OCI-LY3 (cell line): ENCODE measurements around the gene CNTN5.

ENCODE experiments used
- EZH2phosphoT487 ChIP-seq: fragments of 200-600 bp; shearing (Covaris generic); IDR thresholded peaks from 2 replicates; pipeline ENCODE4 v1.6.1; 2018; ENCODE audit warnings: antibody characterized with exemption, mixed run types, low read depth
- TF ChIP-seq, protein P1 (sequence below): fragments of 200-600, 300-600 bp; sonication (generic); IDR thresholded peaks from 2 replicates; pipeline ENCODE4 v1.5.1; 2014; ENCODE audit warnings: antibody characterized with exemption, low read length, low read depth

DNA sequence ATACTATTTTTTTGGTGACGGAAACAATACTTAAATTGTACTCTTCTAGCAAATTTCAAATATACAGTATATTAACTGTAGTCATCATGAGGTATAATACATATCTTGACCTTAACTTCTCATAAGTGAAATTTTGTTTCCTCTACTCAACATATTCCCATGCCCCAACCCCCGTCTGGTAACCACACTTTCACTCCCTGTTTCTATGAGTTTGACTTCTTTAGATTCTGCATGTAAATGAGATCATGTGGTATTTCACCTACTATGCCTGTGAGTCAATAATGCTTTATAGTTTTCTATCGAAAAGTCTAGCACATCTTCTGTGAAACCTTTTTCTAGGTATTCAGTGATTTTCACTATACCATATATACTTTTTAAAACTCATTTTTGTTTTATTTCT lies 663.2 kb downstream of the CNTN5 start:
- TF ChIP-seq, protein P1, sequence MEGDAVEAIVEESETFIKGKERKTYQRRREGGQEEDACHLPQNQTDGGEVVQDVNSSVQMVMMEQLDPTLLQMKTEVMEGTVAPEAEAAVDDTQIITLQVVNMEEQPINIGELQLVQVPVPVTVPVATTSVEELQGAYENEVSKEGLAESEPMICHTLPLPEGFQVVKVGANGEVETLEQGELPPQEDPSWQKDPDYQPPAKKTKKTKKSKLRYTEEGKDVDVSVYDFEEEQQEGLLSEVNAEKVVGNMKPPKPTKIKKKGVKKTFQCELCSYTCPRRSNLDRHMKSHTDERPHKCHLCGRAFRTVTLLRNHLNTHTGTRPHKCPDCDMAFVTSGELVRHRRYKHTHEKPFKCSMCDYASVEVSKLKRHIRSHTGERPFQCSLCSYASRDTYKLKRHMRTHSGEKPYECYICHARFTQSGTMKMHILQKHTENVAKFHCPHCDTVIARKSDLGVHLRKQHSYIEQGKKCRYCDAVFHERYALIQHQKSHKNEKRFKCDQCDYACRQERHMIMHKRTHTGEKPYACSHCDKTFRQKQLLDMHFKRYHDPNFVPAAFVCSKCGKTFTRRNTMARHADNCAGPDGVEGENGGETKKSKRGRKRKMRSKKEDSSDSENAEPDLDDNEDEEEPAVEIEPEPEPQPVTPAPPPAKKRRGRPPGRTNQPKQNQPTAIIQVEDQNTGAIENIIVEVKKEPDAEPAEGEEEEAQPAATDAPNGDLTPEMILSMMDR: no peak
- no peak for TF ChIP-seq EZH2phosphoT487
